Measurements from ENCODE around the gene MRPL17. TPM values are rescaled to one million over a fixed set of nuclear protein-coding genes. Genes with fewer than 3 reads are reported as not detected.

The MRPL17 gene
- polyA plus RNA-seq, 1 donor (not counting 4 experiments of a cell fraction or from before 2014, with no cell fraction given), result 96.3 TPM

DNA sequence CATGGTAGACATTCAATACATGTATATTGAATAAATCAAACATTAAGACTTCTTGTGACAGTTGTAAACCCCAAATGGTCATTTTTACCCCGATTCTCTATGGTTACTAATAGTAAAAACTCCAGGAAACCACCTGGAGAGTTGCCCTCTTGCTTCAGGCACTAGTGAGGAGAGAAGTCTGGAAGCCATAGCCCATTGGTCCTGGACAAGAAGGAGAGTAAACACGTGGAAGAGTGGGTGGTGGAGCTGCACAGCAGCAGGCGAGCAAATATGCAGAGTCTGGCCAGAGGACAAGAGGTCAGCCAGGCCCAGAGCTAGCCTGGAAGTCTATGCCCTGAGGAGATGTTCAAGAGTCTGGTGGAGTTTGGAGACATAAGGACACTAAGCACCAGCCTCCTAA lies 45.3 kb downstream of the MRPL17 start:
- DNase-seq (ENCODE audit: low read depth, low spot score), result no peak
- H3K79me2 ChIP-seq (ENCODE audit: control insufficient read depth, insufficient read depth, low read length), result no peaks in the 10 kb centered on the region
- no peak overlapping the region for H3K4me2 ChIP-seq (ENCODE audit: control insufficient read depth, extremely low read depth, insufficient read depth, low read depth, low read length)
- H3K9me1 ChIP-seq (ENCODE audit: control insufficient read depth, extremely low read depth, insufficient read depth, low read length), result no peaks in the 10 kb centered on the region
- no peak overlapping the region for H2AFZ ChIP-seq (ENCODE audit: control insufficient read depth, low read length)
- H3K4me1 ChIP-seq (ENCODE audit: control insufficient read depth, extremely low read depth, insufficient read depth, low read length), result no peaks in the 10 kb centered on the region
- dilution Hi-C loops (cut with MboI; ENCODE audit: extremely low pct_ligation_motif_present, low sequenced_read_pairs), result no loop called here
- TF ChIP-seq, protein P1, sequence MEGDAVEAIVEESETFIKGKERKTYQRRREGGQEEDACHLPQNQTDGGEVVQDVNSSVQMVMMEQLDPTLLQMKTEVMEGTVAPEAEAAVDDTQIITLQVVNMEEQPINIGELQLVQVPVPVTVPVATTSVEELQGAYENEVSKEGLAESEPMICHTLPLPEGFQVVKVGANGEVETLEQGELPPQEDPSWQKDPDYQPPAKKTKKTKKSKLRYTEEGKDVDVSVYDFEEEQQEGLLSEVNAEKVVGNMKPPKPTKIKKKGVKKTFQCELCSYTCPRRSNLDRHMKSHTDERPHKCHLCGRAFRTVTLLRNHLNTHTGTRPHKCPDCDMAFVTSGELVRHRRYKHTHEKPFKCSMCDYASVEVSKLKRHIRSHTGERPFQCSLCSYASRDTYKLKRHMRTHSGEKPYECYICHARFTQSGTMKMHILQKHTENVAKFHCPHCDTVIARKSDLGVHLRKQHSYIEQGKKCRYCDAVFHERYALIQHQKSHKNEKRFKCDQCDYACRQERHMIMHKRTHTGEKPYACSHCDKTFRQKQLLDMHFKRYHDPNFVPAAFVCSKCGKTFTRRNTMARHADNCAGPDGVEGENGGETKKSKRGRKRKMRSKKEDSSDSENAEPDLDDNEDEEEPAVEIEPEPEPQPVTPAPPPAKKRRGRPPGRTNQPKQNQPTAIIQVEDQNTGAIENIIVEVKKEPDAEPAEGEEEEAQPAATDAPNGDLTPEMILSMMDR (optimal IDR thresholded peaks at IDR 0.05 in 1 of 3, IDR thresholded peaks at IDR 0.05 in 1 of 3, conservative IDR thresholded peaks at IDR 0.05 in 1 of 3; ENCODE audit: extremely low read depth in 1 of 3, insufficient read depth in 2 of 3, low read length in 3 of 3), result no peak
- no peak for TF ChIP-seq EZH2 (IDR thresholded peaks at IDR 0.05; ENCODE audit: low read length)
- no peak overlapping the region for H3K9ac ChIP-seq (ENCODE audit: control insufficient read depth, extremely low read depth, insufficient read depth, low read length)
- H3K9me3 ChIP-seq (ENCODE audit: control insufficient read depth, low read depth, low read length), result no peaks in the 10 kb centered on the region
- no peak overlapping the region for H3K27ac ChIP-seq (ENCODE audit: control insufficient read depth, insufficient read depth, low read length)
- no peaks in the 10 kb centered on the region for H4K20me1 ChIP-seq (ENCODE audit: control insufficient read depth, extremely low read depth, insufficient read depth, low read length)
- no peak overlapping the region for H3K4me3 ChIP-seq (ENCODE audit: control insufficient read depth in 2 of 3, extremely low read depth in 1 of 3, insufficient read depth in 2 of 3, low read depth in 1 of 3, low read length in 3 of 3)
- no peaks in the 10 kb centered on the region for H3K36me3 ChIP-seq (ENCODE audit: control insufficient read depth in 2 of 2, extremely low read depth in 1 of 2, insufficient read depth in 2 of 2, low read length in 2 of 2)
- H3K27me3 ChIP-seq (ENCODE audit: control insufficient read depth, extremely low read depth, insufficient read depth, low read length), result no peaks in the 10 kb centered on the region
- FAIRE-seq, result no peak

DNA sequence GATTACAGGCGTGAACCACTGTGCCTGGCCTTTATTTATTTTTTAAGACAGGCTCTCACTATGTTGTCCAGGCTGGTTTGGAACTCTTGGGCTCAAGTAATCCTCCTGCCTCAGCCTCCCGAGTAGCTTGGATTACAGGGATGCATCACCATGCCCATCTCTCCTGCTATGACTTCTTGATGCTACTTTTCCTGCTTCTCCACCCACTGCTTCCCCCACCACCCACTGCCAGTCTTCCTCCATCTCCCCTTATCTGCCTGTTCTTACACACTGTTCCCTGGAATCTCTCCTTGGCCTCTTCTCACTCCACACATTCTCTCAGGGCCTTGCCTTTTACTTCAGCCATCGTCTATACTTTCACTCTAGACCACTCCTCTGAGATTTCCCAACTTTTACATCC lies 46.7 kb downstream of the MRPL17 start:
- no peaks in the 10 kb centered on the region for H3K36me3 ChIP-seq (ENCODE audit: control insufficient read depth in 2 of 2, extremely low read depth in 1 of 2, insufficient read depth in 2 of 2, low read length in 2 of 2)
- H3K9me3 ChIP-seq (ENCODE audit: control insufficient read depth, low read depth, low read length), result no peaks in the 10 kb centered on the region
- H3K4me3 ChIP-seq (ENCODE audit: control insufficient read depth in 2 of 3, extremely low read depth in 1 of 3, insufficient read depth in 2 of 3, low read depth in 1 of 3, low read length in 3 of 3), result no peak overlapping the region
- no peaks in the 10 kb centered on the region for H3K4me1 ChIP-seq (ENCODE audit: control insufficient read depth, extremely low read depth, insufficient read depth, low read length)
- no peak for FAIRE-seq
- no peak overlapping the region for H3K9ac ChIP-seq (ENCODE audit: control insufficient read depth, extremely low read depth, insufficient read depth, low read length)
- H3K27me3 ChIP-seq (ENCODE audit: control insufficient read depth, extremely low read depth, insufficient read depth, low read length), result peaks cover 7% of the 10 kb centered on the region
- H3K4me2 ChIP-seq (ENCODE audit: control insufficient read depth, extremely low read depth, insufficient read depth, low read depth, low read length), result no peak overlapping the region
- no peaks in the 10 kb centered on the region for H3K9me1 ChIP-seq (ENCODE audit: control insufficient read depth, extremely low read depth, insufficient read depth, low read length)
- DNase-seq (ENCODE audit: low read depth, low spot score), result no peak
- H2AFZ ChIP-seq (ENCODE audit: control insufficient read depth, low read length), result no peak overlapping the region
- dilution Hi-C loops (cut with MboI; ENCODE audit: extremely low pct_ligation_motif_present, low sequenced_read_pairs), result no loop called here
- no peaks in the 10 kb centered on the region for H3K79me2 ChIP-seq (ENCODE audit: control insufficient read depth, insufficient read depth, low read length)
- no peaks in the 10 kb centered on the region for H4K20me1 ChIP-seq (ENCODE audit: control insufficient read depth, extremely low read depth, insufficient read depth, low read length)
- no peak overlapping the region for H3K27ac ChIP-seq (ENCODE audit: control insufficient read depth, insufficient read depth, low read length)
- no peak for TF ChIP-seq EZH2 (IDR thresholded peaks at IDR 0.05; ENCODE audit: low read length)
- TF ChIP-seq, protein P1 (optimal IDR thresholded peaks at IDR 0.05 in 1 of 3, IDR thresholded peaks at IDR 0.05 in 1 of 3, conservative IDR thresholded peaks at IDR 0.05 in 1 of 3; ENCODE audit: extremely low read depth in 1 of 3, insufficient read depth in 2 of 3, low read length in 3 of 3), result no peak

Measured in keratinocyte (primary cell).